OCI-LY7 (cell line): ENCODE results near the gene FBXL15. TPM values are rescaled to one million over a fixed set of nuclear protein-coding genes. Genes with fewer than 3 reads are reported as not detected.

Source experiments
- BruUV-seq: library from RNA; stranded (reverse); fragments of 400-500 nt; replicated peaks from 2 replicates; lab custom pipeline; 2021; lab: Mats Ljungman, UMichigan
- CTCF ChIA-PET: fragments of 300-600 bp; sonication (Branson Sonifier 250); formaldehyde crosslinking; loops from one replicate; lab custom pipeline; 2022; ENCODE audit warnings: antibody characterized with exemption; ENCODE audit not compliant: unreplicated experiment; lab: Charles Lee
- POLR2A ChIA-PET: fragments of 300-600 bp; sonication (Branson Sonifier 250); formaldehyde crosslinking; loops from one replicate; lab custom pipeline; 2022; ENCODE audit warnings: antibody characterized with exemption; lab: Charles Lee
- DNase-seq: peaks from one replicate; pipeline ENCODE4 v3.0.0-alpha.2; 2015; ENCODE audit warnings: low spot score
- H2AFZ ChIP-seq: fragments of 200-600 bp; sonication (generic), shearing (Covaris generic); 2 replicates; pipeline ENCODE4 v1.6.1; 2014; ENCODE audit warnings: mild to moderate bottlenecking, antibody characterized with exemption, low read length, moderate library complexity
- H3K27ac ChIP-seq: fragments of 200-600 bp; sonication (generic); 2 replicates; pipeline ENCODE4 v1.5.1; 2014; ENCODE audit warnings: mixed run types, low read depth, mild to moderate bottlenecking, moderate library complexity, low read length, inconsistent platforms; ENCODE audit not compliant: poor library complexity, severe bottlenecking
- H3K36me3 ChIP-seq: fragments of 200-600 bp; sonication (generic); 2 replicates; pipeline ENCODE4 v1.6.1; 2014; ENCODE audit warnings: mild to moderate bottlenecking, antibody characterized with exemption, low read length, moderate library complexity, mixed read lengths; ENCODE audit not compliant: insufficient read depth
- H3K4me1 ChIP-seq: fragments of 200-600 bp; sonication (generic); 2 replicates; pipeline ENCODE4 v1.5.1; 2014; ENCODE audit warnings: mild to moderate bottlenecking, low read length; ENCODE audit not compliant: insufficient read depth, poor library complexity, severe bottlenecking
- H3K4me2 ChIP-seq: fragments of 200-600 bp; sonication (generic); 2 replicates; pipeline ENCODE4 v1.6.1; 2014; ENCODE audit warnings: mild to moderate bottlenecking, low read length
- H3K4me3 ChIP-seq: fragments of 200-600 bp; sonication (generic); 2 replicates; pipeline ENCODE4 v1.5.1; 2014; ENCODE audit warnings: mild to moderate bottlenecking, low read depth, low read length; ENCODE audit not compliant: poor library complexity, severe bottlenecking
- H3K79me2 ChIP-seq: fragments of 200-600 bp; sonication (generic); 2 replicates; pipeline ENCODE4 v1.6.1; 2016; ENCODE audit warnings: low read depth, mild to moderate bottlenecking, low read length, moderate library complexity, mixed read lengths; ENCODE audit not compliant: insufficient read depth
- H3K9me2 ChIP-seq: fragments of 200-600 bp; sonication (generic); 2 replicates; pipeline ENCODE4 v1.6.1; 2016; ENCODE audit warnings: mild to moderate bottlenecking, low read length, mixed read lengths; ENCODE audit not compliant: insufficient read depth
- H3K9me3 ChIP-seq: fragments of 200-600 bp; sonication (generic); 2 replicates; pipeline ENCODE4 v1.6.1; 2014; ENCODE audit warnings: mild to moderate bottlenecking, mixed run types, low read length, mixed read lengths
- H4K20me1 ChIP-seq: fragments of 200-600 bp; sonication (generic); 2 replicates; pipeline ENCODE4 v1.6.1; 2014; ENCODE audit warnings: mild to moderate bottlenecking, antibody characterized with exemption, low read length, moderate library complexity, mixed read lengths; ENCODE audit not compliant: insufficient read depth
- CTCF ChIP-seq: fragments of 200-600 bp; sonication (generic); conservative IDR thresholded peaks from 2 replicates; pipeline ENCODE4 v1.5.1; 2014; ENCODE audit warnings: mild to moderate bottlenecking, antibody characterized with exemption, low read length, moderate library complexity, mixed read lengths
- EZH2phosphoT487 ChIP-seq: fragments of 200-600 bp; sonication (generic); IDR thresholded peaks from 2 replicates; pipeline ENCODE4 v1.6.1; 2018; ENCODE audit warnings: low read depth, borderline replicate concordance, mild to moderate bottlenecking, mixed run types, antibody characterized with exemption, low read length, moderate library complexity, mixed read lengths
- intact Hi-C: fragments of 100-400 bp; cut with micrococcal nuclease; formaldehyde crosslinking; loops from one replicate; pipeline ENCODE4 v1.10.0; 2022; ENCODE audit not compliant: unreplicated experiment
- total RNA-seq, 2 experiments: library from RNA; depleted of rRNA in 1 of 2; stranded (reverse); fragments of >200 nt in 1 of 2; shearing (Covaris generic) in 1 of 2; gene quantifications; 2 replicates each; pipeline ENCODE4 v1.2.3, GENCODE V29; 2014 to 2022

Gene FBXL15
- total RNA-seq, 2 experiments from 2014 or later: 13.3 to 18.2 TPM

GRCh38 chr10:102451105-102451969 is 30.7 kb downstream of the FBXL15 start, which contains the start of gene C10orf95:
C10orf95 (minus strand) TSS chr10:102451543; CDS start chr10:102451093, 450 bp downstream.
- TSS peak; percentile 16 for BruUV-seq
- intact Hi-C loops: loop anchor here (2.0 to 5.0 kb wide), 2 partner anchors 51 to 196 kb away; partner anchors contain the start of genes ACTR1A and SUFU
- CTCF ChIA-PET: interaction anchor here (0.7 to 1.0 kb wide), 2 partner anchors 18 to 20 kb away, joined by 3 read pairs; no protein-coding TSS in a partner anchor

GRCh38 chr10:102452672-102453340 is 32.2 kb downstream of the FBXL15 start:
- DNase-seq: no peak
- POLR2A ChIA-PET: interaction anchor here (4.3 kb wide), 1 partner anchor 9 kb away, joined by 49 read pairs; no protein-coding TSS in a partner anchor
- Histone ChIP-seq H3K4me2 (no peak overlapping the region), H3K4me1 (peaks cover 25% of the 10 kb centered on the region), H3K36me3 (peaks cover 47% of the 10 kb centered on the region), H2AFZ (no peak overlapping the region), H3K9me3 (no peaks in the 10 kb centered on the region), H3K27ac (no peak overlapping the region), H4K20me1 (no peaks in the 10 kb centered on the region), H3K4me3 (no peak overlapping the region), H3K9me2 (no peaks in the 10 kb centered on the region), H3K79me2 (peaks cover 13% of the 10 kb centered on the region)
- CTCF ChIA-PET: interaction anchor here (0.6 kb wide), 1 partner anchor 911 kb away, joined by 3 read pairs; no protein-coding TSS in a partner anchor
- BruUV-seq: no TSS peak
- TF ChIP-seq EZH2phosphoT487 (no peak), CTCF (no peak)
- intact Hi-C loops: loop anchor here (5.0 kb wide), 1 partner anchor 194 kb away; no protein-coding TSS in a partner anchor

More at GRCh38 chr10:102451105-102451969, 30.7 kb downstream of the FBXL15 start, which contains the start of gene C10orf95:
- peaks cover 26% of the 10 kb centered on the region for H3K4me1 ChIP-seq
- H3K27ac ChIP-seq: peak within 1 kb of the TSS; percentile 83
- no peaks in the 10 kb centered on the region for H4K20me1 ChIP-seq
- no peak within 1 kb of the TSS; the same call in 1 of the 2 replicates for H2AFZ ChIP-seq
- H3K4me2 ChIP-seq: peak within 1 kb of the TSS; percentile 75
- POLR2A ChIA-PET: interaction anchor here (0.7 to 4.3 kb wide), 7 partner anchors 11 to 1470 kb away, joined by 3 to 49 read pairs (median 5); partner anchors contain the start of genes CUEDC2, FBXL15 and NFKB2
- no peak for TF ChIP-seq CTCF
- TF ChIP-seq EZH2phosphoT487: no peak
- H3K4me3 ChIP-seq: peak within 1 kb of the TSS; percentile 96
- no peaks in the 10 kb centered on the region for H3K9me2 ChIP-seq
- H3K36me3 ChIP-seq: peaks cover 43% of the 10 kb centered on the region
- no peak for DNase-seq
- peaks cover 13% of the 10 kb centered on the region for H3K79me2 ChIP-seq
- H3K9me3 ChIP-seq: no peaks in the 10 kb centered on the region
